Right atrium auricular region (tissue), 2 donors: ENCODE results near the gene TNIP2. TPM values are rescaled to one million over a fixed set of nuclear protein-coding genes. Genes with fewer than 3 reads are reported as not detected.
"Not testable (repeated sequence)": the region's sequence is repeated elsewhere in the genome, so short reads cannot be mapped to it uniquely, and the experiment has no call there.

Experiments used
- DNase-seq: peaks from one replicate; pipeline ENCODE4 v3.0.0-alpha.2; 2019; ENCODE audit warnings: low spot score
- H3K27ac ChIP-seq, 2 donors: fragments of 200-600 bp; sonication (generic); 1 replicate in 1 of 2; 2 replicates in 1 of 2; pipeline ENCODE4 v1.5.1; 2016 to 2019
- H3K27me3 ChIP-seq, 2 donors: fragments of 200-600 bp; sonication (generic); one replicate each; pipeline versions ENCODE4 v1.5.1 to v1.6.0; 2017 to 2019
- H3K36me3 ChIP-seq: fragments of 200-600 bp; sonication (generic); one replicate; pipeline ENCODE4 v1.5.1; 2016
- H3K4me1 ChIP-seq, 2 donors: fragments of 200-600 bp; sonication (generic); one replicate each; pipeline versions ENCODE4 v1.5.1 to v1.6.0; 2017 to 2019
- H3K4me3 ChIP-seq, 2 donors: fragments of 200-600 bp; sonication (generic); 1 replicate in 1 of 2; 2 replicates in 1 of 2; pipeline ENCODE4 v1.5.1; 2017 to 2019; ENCODE audit warnings: mild to moderate bottlenecking in 1 of 2, moderate library complexity in 1 of 2
- H3K9me3 ChIP-seq, 2 donors: fragments of 200-600 bp; sonication (generic); one replicate each; pipeline ENCODE4 v1.5.1; 2019
- CTCF ChIP-seq, 2 donors: fragments of 200-600 bp; sonication (generic); IDR thresholded peaks; one replicate each; pipeline ENCODE4 v1.5.1; 2019; ENCODE audit warnings: antibody characterized with exemption in 2 of 2
- total RNA-seq, 2 donors: library from RNA; depleted of rRNA; stranded (reverse); fragments of >200 nt; gene quantifications; one replicate each; pipeline ENCODE4 v1.1.0, GENCODE V29; 2016

TNIP2 gene
- total RNA-seq, 2 donors from 2014 or later, result 28.0 to 45.8 TPM

GRCh38 chr4:2743518-2744445, 12.4 kb downstream of the TNIP2 start:
- Histone ChIP-seq H3K9me3 (no peaks in the 10 kb centered on the region), H3K27me3 (no peaks in the 10 kb centered on the region), H3K4me3 (no peak overlapping the region), H3K27ac (no peak overlapping the region), H3K4me1 (peaks cover 0 to 13% of the 10 kb centered on the region in 2 donors), H3K36me3 (peaks cover 62% of the 10 kb centered on the region)
- DNase-seq, result no peak
- no peak for TF ChIP-seq CTCF (IDR thresholded peaks at IDR 0.05)

GRCh38 chr4:2742823-2743517, 13.2 kb downstream of the TNIP2 start:
- H3K27ac ChIP-seq, result no peak overlapping the region
- H3K36me3 ChIP-seq, result peaks cover 62% of the 10 kb centered on the region
- H3K4me1 ChIP-seq, result peaks cover 0 to 13% of the 10 kb centered on the region in 2 donors
- H3K27me3 ChIP-seq, result no peaks in the 10 kb centered on the region
- DNase-seq, result no peak
- no peak overlapping the region for H3K4me3 ChIP-seq
- no peak for TF ChIP-seq CTCF (IDR thresholded peaks at IDR 0.05)
- H3K9me3 ChIP-seq, result no peaks in the 10 kb centered on the region

DNA sequence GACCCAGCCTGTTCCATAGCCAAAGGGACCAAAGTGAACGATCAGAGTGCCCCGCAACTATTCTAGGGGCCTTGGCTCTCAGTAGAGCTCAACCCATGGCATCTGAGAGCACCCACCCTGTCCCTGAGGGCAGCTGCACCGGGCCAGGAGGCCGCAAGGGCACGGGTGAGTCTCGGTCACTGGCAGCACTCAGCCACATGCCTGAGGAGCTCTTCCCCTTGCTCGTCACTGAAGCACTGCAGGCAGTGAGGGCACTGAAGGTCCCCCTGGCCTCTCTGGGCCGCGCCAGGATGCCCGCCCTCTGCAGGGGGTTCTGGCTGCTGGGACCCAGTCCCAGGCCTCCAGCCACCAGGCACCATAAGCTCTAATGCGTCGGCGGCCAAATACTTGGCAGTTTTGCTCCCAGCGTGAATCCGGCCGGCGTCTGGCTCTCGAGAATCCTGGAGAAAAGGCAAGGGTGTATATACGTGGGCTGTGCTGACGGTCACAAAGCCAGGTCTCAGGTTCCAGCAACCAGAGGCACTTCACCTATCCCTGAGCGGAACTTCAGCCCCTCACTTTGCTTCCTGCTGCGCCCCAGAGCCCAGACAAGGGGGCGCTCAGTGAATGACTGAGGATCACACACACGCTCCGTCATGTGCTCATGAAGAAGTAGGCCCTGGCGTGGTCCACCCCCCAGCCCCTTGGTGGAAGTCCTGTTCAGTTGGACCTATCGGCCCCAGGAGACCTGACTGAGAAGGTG, 13.9 kb downstream of the TNIP2 start:
- DNase-seq, result no peak
- TF ChIP-seq CTCF (IDR thresholded peaks at IDR 0.05), result no peak
- Histone ChIP-seq H3K4me1 (peaks cover 0 to 10% of the 10 kb centered on the region in 2 donors), H3K4me3 (no peak overlapping the region), H3K27me3 (no peaks in the 10 kb centered on the region), H3K36me3 (peaks cover 57% of the 10 kb centered on the region), H3K27ac (no peak overlapping the region), H3K9me3 (no peaks in the 10 kb centered on the region)

GRCh38 chr4:2741626-2742025, 14.5 kb downstream of the TNIP2 start:
- Histone ChIP-seq H3K4me3 (no peak overlapping the region), H3K27me3 (no peaks in the 10 kb centered on the region), H3K4me1 (peaks cover 0 to 4% of the 10 kb centered on the region in 2 donors), H3K9me3 (peaks cover 0 to under 1% of the 10 kb centered on the region in 2 donors), H3K27ac (no peak overlapping the region), H3K36me3 (peaks cover 50% of the 10 kb centered on the region)
- no peak for TF ChIP-seq CTCF (IDR thresholded peaks at IDR 0.05)
- no peak for DNase-seq

DNA sequence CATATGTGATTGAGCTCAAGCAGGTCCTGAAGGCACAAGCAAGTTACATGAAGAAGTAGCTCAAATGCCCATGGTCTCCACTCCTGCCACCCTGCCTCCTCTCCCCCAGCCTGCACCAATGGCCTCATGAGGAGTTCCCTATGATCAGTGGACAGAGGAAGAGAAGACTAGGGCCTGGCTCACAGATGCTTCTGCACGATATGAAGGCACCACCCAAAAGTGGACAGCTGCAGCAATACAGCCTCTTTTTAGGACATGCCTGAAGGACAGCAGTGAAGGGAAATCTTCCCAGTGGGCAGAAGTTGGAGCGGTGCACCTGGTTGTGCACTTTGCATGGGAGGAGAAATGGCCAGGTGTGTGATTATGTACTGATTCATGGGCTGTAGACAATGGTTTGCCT, 17.8 kb downstream of the TNIP2 start:
- not testable (repeated sequence) for H3K4me3 ChIP-seq, H3K27ac ChIP-seq, H3K27me3 ChIP-seq, DNase-seq, H3K4me1 ChIP-seq
- Histone ChIP-seq H3K9me3 (peaks cover 0 to 14% of the 10 kb centered on the region in 2 donors), H3K36me3 (peaks cover 19% of the 10 kb centered on the region)
